Transverse colon (tissue), 3 donors: ENCODE data around the gene SAT2.

Source experiments
- POLR2A ChIP-seq: fragments of 450-650 bp; IDR thresholded peaks from one replicate; pipeline ENCODE4 v1.6.1; 2016; ENCODE audit warnings: antibody characterized with exemption, mild to moderate bottlenecking, moderate library complexity
- TF ChIP-seq, protein P1 (sequence below), 5 experiments: fragments of 200-600 bp in 3 of 5; fragments of 450-650 bp in 2 of 5; sonication (generic) in 3 of 5; IDR thresholded peaks; 1 replicate in 2 of 5; 2 replicates in 3 of 5; pipeline ENCODE4 v1.5.1; 2016 to 2017; ENCODE audit warnings: antibody characterized with exemption in 5 of 5, inconsistent platforms in 3 of 5, mild to moderate bottlenecking in 2 of 5, moderate library complexity in 1 of 5

DNA sequence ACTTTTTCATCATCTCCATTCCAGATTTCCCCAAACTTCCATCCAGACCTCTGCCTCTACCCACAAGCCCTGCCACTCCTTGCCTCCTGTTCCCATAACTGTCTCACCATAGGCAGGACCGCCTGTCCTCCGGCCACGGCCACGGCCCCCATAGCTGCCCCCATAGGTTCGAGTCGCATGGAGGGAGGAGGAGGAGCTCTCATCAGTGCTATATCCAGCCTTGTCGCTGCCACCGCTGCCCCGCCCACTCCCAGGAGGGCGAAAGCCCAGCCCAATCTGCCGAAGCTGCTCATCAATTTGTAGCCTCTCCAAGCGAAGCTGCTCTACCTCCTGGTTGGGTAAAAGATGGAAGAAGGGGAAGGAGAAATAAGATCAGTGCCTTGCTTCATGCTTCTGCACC, 34.3 kb downstream of the SAT2 start:
- TF ChIP-seq, protein P1, sequence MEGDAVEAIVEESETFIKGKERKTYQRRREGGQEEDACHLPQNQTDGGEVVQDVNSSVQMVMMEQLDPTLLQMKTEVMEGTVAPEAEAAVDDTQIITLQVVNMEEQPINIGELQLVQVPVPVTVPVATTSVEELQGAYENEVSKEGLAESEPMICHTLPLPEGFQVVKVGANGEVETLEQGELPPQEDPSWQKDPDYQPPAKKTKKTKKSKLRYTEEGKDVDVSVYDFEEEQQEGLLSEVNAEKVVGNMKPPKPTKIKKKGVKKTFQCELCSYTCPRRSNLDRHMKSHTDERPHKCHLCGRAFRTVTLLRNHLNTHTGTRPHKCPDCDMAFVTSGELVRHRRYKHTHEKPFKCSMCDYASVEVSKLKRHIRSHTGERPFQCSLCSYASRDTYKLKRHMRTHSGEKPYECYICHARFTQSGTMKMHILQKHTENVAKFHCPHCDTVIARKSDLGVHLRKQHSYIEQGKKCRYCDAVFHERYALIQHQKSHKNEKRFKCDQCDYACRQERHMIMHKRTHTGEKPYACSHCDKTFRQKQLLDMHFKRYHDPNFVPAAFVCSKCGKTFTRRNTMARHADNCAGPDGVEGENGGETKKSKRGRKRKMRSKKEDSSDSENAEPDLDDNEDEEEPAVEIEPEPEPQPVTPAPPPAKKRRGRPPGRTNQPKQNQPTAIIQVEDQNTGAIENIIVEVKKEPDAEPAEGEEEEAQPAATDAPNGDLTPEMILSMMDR (IDR thresholded peaks at IDR 0.05) = no peak
- no peak for TF ChIP-seq POLR2A
